WTC11 (cell line): ENCODE measurements around the gene RNASEH2C.
"Not testable (repeated sequence)": the region's sequence is repeated elsewhere in the genome, so short reads cannot be mapped to it uniquely, and the experiment has no call there.

Experiments used
- CBFB ChIP-seq: sonication (generic); formaldehyde crosslinking; IDR thresholded peaks from 2 replicates; pipeline ENCODE4 v1.8.1; 2022; ENCODE audit warnings: mild to moderate bottlenecking, low read depth, missing genetic modification reagents
- CTCF ChIP-seq: fragments of 200-600 bp; IDR thresholded peaks from 2 replicates; pipeline ENCODE4 v1.8.0; 2022; ENCODE audit warnings: antibody characterized with exemption
- JUN ChIP-seq: sonication (generic); formaldehyde crosslinking; IDR thresholded peaks from 2 replicates; pipeline ENCODE4 v1.8.0; 2023; ENCODE audit warnings: mild to moderate bottlenecking, missing genetic modification reagents
- MXD4 ChIP-seq: fragments of 250-450 bp; sonication (Bioruptor Pico); IDR thresholded peaks from 2 replicates; pipeline ENCODE4 v1.8.0; 2021; ENCODE audit warnings: mild to moderate bottlenecking, moderate library complexity, borderline replicate concordance
- NR2C2 ChIP-seq: sonication (generic); formaldehyde crosslinking; IDR thresholded peaks from 2 replicates; pipeline ENCODE4 v1.8.0; 2022; ENCODE audit warnings: mild to moderate bottlenecking, missing genetic modification reagents
- TCF7 ChIP-seq: sonication (generic); formaldehyde crosslinking; IDR thresholded peaks from 2 replicates; pipeline ENCODE4 v1.8.0; 2022; ENCODE audit warnings: mild to moderate bottlenecking, low read depth, missing genetic modification reagents, moderate library complexity
- ZBTB21 ChIP-seq: sonication (generic); formaldehyde crosslinking; IDR thresholded peaks from 2 replicates; pipeline ENCODE4 v1.8.1; 2023; ENCODE audit warnings: mild to moderate bottlenecking, missing genetic modification reagents, borderline replicate concordance

DNA sequence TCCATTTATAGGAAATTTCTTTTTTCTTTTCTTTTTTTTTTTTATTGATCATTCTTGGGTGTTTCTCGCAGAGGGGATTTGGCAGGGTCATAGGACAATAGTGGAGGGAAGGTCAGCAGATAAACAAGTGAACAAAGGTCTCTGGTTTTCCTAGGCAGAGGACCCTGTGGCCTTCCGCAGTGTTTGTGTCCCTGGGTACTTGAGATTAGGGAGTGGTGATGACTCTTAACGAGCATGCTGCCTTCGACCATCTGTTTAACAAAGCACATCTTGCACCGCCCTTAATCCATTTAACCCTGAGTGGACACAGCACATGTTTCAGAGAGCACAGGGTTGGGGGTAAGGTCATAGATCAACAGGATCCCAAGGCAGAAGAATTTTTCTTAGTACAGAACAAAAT, 41.6 kb upstream of the RNASEH2C start:
- TF ChIP-seq JUN; CTCF; NR2C2; TCF7; ZBTB21 (CRISPR knock-in tag); MXD4 (CRISPR knock-in tag); CBFB: not testable (repeated sequence)
